Activated naive CD8-positive, alpha-beta T cell treated with anti-CD3 and anti-CD28 coated beads for 36 hours (primary cell): Measurements from ENCODE around the gene TTC34. TPM values are rescaled to one million over a fixed set of nuclear protein-coding genes. Genes with fewer than 3 reads are reported as not detected.
A peak's percentile ranks its signal among the peaks of the same experiment; 100 is the strongest.

Experiments
- DNase-seq: peaks from one replicate; pipeline ENCODE4 v3.0.0; 2021
- H3K27ac Mint-ChIP-seq: one replicate; pipeline ENCODE4 v1.8.0; 2022; ENCODE audit warnings: mild to moderate bottlenecking, moderate library complexity, mixed read lengths
- H3K27me3 Mint-ChIP-seq: one replicate; pipeline ENCODE4 v1.8.0; 2022; ENCODE audit warnings: mild to moderate bottlenecking, mixed read lengths
- H3K36me3 Mint-ChIP-seq: one replicate; pipeline ENCODE4 v1.8.0; 2021; ENCODE audit warnings: mild to moderate bottlenecking, mixed read lengths
- H3K4me1 Mint-ChIP-seq: one replicate; pipeline ENCODE4 v1.8.0; 2021; ENCODE audit warnings: mixed read lengths
- H3K4me3 Mint-ChIP-seq: one replicate; pipeline ENCODE4 v1.8.0; 2022; ENCODE audit warnings: mild to moderate bottlenecking, moderate library complexity, mixed read lengths
- H3K9me3 Mint-ChIP-seq: one replicate; pipeline ENCODE4 v1.8.0; 2022; ENCODE audit warnings: mixed read lengths
- total RNA-seq, 2 experiments: library from RNA; stranded (reverse); gene quantifications; one replicate each; pipeline ENCODE4 v1.2.3, GENCODE V29; 2021

TTC34 gene, protein sequence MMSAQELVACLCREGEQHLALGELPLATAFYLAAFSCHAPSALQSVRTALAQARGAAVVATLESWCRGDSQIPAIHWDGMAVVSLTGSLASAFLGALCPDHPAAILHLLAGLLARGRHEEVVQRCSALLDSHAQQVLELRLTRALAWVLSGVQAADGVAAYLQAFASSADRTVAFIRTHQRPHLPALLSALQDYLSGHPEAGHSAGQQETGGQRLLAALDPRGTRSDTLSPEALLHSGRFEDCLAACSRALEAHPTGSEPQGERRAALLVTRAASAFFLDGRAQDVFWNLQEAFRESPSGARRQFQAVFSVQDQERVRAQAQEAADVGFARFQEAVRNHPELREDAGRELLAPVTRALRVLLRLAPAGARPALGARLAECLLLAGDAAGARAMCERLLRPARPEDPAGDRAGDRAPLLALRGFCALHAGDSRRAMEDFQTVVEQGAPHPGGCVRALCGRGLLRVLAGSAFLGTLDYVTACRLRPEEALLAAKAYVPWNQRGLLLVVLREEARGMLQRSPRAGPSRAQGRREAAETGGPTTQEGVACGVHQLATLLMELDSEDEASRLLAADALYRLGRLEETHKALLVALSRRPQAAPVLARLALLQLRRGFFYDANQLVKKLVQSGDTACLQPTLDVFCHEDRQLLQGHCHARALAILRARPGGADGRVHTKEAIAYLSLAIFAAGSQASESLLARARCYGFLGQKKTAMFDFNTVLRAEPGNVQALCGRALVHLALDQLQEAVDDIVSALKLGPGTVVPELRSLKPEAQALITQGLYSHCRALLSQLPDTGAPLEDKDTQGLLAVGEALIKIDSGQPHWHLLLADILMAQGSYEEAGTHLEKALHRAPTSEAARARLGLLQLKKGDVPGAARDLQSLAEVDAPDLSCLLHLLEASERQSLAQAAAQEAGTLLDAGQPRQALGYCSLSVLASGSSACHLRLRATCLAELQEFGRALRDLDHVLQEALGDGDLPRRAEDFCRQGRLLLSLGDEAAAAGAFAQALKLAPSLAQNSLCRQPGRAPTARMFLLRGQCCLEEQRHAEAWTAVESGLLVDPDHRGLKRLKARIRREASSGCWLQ
- total RNA-seq = under 1 TPM; 0.48 to 0.58 TPM

DNA sequence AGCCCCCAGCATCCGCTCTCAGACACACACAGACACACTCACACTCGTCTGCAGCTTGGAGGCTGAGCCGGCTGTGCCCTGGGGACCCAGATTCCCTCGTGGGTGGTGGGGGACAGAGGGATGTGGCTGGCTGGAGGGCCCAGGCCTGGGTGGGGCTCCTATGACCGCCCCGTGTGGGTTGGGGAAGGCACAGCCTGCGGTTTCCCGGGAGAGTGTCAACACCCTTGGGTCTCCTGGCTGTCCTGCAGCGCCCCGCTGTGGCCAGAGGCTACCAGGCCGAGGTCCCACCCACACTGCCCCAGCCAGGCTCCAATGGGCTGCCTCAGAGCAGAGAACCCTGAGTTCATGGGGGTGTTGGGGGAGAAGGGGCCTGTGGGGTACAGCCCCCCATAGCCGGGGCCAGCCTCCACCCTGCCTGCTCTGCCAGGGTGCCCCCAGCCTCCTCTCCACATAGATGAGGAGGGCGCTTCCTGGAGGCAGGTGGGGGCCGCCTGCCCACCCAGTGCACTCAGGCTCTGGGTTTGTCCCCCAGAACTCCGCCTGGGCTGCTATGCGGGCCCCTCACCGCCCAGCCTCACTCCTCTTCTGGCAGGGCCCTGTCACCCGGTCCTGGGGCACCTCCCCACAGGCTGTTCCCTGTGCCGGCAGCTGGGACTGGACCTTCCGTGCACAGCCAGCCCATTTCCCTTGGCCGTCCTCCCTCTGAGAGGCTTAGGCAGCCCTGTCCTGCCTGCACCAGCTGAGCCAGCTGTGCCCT is at the start of gene TTC34:
TTC34 (minus strand) TSS at position 159 of the 757 bp plus-strand sequence. CDS start 866 bp downstream, outside the sequence.
- peak; percentile 63 for DNase-seq
- Mint-ChIP-seq H3K27ac (no peak within 1 kb of the TSS), H3K27me3 (peaks cover 18% of the 10 kb centered on the region), H3K4me1 (peaks cover 2% of the 10 kb centered on the region), H3K36me3 (no peaks in the 10 kb centered on the region), H3K4me3 (no peak within 1 kb of the TSS), H3K9me3 (no peaks in the 10 kb centered on the region)

DNA sequence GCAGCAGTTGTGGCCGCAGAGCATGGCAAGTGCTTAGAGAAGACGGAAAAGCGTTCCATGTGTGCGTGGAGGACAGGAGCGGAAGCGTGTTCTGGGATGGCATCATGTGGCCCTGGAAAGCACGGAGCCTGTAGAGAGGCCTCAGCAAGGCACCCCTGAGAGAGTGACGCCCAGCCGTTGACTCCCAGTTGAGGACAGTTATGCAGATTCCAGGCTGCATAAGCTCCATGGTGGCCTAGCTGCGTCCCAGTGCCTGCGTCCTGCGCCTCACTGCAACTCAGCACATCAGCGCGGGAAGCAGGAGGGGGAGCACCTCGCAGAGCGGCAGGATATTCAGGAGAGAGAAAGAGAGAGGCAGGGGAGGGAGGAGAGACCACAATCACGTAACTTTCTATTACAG is 49.0 kb upstream of the TTC34 start:
- H3K4me1 Mint-ChIP-seq = no peaks in the 10 kb centered on the region
- no peak overlapping the region for H3K4me3 Mint-ChIP-seq
- no peaks in the 10 kb centered on the region for H3K9me3 Mint-ChIP-seq
- H3K27ac Mint-ChIP-seq = no peak overlapping the region
- H3K27me3 Mint-ChIP-seq = peaks cover 7% of the 10 kb centered on the region
- DNase-seq = no peak
- no peaks in the 10 kb centered on the region for H3K36me3 Mint-ChIP-seq

DNA sequence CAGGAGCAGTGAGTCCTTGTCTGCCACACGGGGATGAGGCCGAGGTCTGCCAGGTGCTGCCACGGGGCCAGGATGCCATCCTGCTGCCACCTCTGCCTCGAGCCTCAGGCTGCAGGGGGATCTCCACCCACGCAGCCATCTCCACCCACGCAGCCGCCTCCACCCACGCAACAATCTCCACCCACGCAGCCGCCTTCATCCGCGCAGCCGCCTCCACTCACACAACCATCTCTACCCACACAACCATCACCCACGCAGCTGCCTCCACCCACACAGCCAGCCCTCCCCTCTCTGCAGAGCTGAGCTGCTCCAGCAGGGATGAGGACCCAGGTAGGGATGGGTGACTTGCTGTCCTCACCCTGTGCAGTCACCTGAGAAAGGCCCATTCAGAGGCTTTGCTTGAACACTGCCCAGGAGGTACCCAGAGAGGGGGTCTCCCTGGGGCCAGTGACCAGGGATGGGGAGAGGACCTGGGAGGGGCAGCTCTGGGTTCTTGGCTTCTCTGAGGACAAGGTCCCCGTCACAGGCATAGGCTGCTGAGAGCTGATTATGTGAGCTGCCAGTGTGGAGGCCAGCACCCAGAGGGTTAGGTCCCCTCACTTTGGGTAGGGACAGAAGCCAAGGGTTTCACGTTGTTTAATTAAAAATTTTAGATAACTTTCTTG is 46.6 kb upstream of the TTC34 start:
- peaks cover 7% of the 10 kb centered on the region for H3K27me3 Mint-ChIP-seq
- DNase-seq = no peak

DNA sequence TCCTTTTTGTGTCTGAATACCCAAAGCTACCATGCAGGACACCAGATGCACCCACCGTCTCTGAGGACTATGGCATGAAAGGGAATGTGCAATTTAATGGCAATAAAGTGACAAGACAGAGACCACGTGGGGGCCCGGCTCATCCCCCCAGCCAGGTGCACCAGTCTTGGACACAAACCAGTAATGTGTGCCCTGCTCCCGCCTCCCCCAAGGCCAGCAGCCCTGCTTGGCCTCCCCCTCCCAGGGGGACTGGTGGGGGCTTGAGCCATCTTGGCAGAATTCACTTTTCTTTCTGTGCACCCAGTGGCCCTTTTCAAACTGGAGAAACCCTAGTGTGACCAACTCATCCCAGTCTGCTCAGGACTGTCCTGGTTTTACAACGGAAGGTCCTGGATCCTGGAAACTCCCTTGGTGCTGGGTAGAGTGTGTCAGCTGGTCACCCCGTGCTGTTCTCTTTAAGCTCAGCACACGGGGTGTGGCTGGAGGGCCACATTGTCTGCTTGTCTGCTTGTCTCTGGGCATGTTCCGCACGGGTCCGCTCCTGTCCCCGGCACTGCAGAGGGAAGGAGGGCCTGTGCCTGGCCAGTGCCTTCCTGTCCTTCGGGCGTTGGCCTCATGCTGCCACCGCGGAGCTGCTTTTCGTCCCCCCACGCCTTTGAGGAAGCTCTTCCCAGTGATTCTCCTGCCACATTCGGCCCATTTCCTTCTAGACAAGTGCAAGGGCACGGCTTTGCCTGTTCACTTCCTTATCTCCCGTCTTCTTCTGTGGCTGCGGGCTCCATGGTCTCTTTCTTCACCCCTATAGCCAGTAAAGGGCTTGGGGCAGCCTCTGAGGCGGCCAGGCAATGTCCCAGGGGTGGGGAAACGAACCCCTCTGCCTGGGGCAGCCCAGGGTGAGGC is 45.8 kb upstream of the TTC34 start:
- DNase-seq = no peak
- Mint-ChIP-seq H3K27me3 (peaks cover 7% of the 10 kb centered on the region), H3K36me3 (no peaks in the 10 kb centered on the region), H3K4me1 (no peaks in the 10 kb centered on the region), H3K4me3 (no peak overlapping the region), H3K9me3 (no peaks in the 10 kb centered on the region), H3K27ac (no peak overlapping the region)

More for the DNA sequence above, 46.6 kb upstream of the TTC34 start:
- Mint-ChIP-seq H3K4me1 (no peaks in the 10 kb centered on the region), H3K9me3 (no peaks in the 10 kb centered on the region), H3K36me3 (no peaks in the 10 kb centered on the region), H3K4me3 (no peak overlapping the region), H3K27ac (no peak overlapping the region)

DNA sequence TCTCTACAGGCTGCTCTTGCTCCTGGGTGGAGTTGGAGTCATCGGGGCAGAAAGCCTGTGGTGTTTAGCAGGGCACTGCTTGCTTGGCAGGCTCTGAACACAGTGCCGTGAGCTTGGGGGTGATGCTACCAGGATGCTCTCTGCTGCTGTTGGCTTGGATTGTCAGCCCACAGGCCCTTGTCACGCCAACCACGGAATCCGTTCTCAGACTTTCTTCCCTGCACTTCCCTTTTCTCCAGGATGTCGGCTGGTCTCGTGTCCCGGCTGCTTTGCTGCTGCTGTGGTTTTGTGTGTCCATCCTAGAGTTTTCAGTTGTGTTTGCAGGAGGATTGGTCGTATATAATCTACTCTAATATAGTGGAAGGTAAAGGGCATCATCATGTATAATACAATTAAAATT is 44.4 kb upstream of the TTC34 start:
- Mint-ChIP-seq H3K27ac (no peak overlapping the region), H3K36me3 (no peaks in the 10 kb centered on the region), H3K27me3 (peaks cover 7% of the 10 kb centered on the region), H3K4me1 (no peaks in the 10 kb centered on the region), H3K9me3 (no peaks in the 10 kb centered on the region), H3K4me3 (no peak overlapping the region)
- DNase-seq = no peak

DNA sequence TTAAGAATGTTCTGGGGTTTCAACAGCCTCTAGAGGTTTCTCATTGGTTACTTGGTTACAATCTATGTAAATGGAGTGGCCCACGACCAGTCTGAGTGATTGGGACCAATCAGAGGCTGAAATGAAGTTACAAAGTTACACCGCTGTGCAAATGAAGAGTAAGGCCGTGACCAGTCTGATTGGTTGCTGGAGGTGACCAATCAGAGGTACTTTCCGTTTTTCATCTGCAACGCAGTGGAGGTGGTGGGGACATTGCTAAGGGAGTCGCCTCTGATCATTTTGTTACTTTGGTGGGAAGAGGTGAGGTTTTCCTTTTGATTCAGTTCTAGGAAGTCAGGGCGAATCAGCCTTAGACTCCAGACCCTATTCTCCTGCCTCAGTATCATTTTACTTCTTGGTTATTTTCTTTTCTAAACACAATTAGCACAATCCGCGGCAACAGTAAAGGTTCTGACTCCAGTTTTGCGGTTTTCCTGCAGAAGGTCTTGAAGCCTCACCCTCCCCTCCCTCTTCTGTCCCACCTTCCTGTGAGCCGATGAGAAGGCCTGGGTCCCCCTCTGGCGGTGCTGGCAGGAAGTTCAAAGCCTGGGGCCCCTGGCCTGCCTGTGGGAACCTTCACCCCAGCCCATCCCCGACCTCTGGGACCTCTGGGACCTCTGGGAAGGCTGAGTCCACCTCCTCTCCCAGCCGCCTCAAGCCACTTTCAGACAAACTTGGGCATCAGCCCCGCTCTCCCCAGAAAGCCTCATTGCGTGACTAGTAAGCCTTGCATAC is 38.7 kb upstream of the TTC34 start:
- Mint-ChIP-seq H3K36me3 (no peaks in the 10 kb centered on the region), H3K9me3 (no peaks in the 10 kb centered on the region), H3K27ac (peak overlapping the region; percentile 79), H3K27me3 (no peaks in the 10 kb centered on the region), H3K4me3 (peak overlapping the region; percentile 62), H3K4me1 (peaks cover 14% of the 10 kb centered on the region)
- DNase-seq = peak; percentile 71

DNA sequence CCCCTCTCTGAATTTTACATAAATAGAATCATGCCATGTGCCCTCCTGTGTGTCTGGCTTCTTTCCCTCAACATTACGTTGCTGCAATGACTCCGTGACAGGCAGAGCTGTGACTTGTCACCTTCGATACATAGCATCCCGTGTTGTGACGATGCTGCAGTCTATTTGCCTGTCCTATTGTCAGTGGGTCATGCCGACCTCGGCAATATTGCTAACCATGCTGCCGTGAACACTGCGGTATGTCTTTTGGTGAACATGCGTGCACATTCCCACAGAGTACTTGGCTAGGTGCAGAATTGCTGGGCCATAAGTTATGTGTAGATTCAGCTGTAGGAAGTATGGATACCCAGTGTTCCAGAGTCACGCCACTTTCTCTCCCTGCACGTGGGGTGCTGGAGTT is 36.3 kb upstream of the TTC34 start:
- Mint-ChIP-seq H3K9me3 (no peaks in the 10 kb centered on the region), H3K27me3 (no peaks in the 10 kb centered on the region), H3K36me3 (no peaks in the 10 kb centered on the region), H3K4me3 (no peak overlapping the region), H3K27ac (no peak overlapping the region), H3K4me1 (peaks cover 14% of the 10 kb centered on the region)
- DNase-seq = no peak

DNA sequence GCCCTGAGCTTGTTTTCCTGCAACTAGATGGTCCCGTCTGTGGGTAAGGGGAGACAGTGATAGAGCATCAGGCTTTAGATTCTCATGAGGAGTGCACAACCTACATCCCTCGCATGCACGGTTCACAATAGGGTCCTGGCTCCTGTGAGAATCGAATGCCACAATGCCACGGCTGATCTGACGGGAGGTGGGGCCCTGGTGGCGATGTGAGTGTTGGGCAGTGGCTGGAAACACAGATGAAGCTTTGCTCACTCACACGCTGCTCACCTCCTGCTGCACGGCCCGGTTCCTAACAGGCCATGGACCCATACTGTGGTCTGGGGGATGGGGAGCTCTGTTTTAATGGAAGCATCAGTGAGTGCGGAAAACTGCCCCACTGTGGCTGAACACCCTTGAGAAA is 35.8 kb upstream of the TTC34 start:
- Mint-ChIP-seq H3K36me3 (no peaks in the 10 kb centered on the region), H3K9me3 (no peaks in the 10 kb centered on the region), H3K27me3 (no peaks in the 10 kb centered on the region), H3K4me1 (peaks cover 14% of the 10 kb centered on the region), H3K27ac (no peak overlapping the region), H3K4me3 (no peak overlapping the region)
- no peak for DNase-seq

DNA sequence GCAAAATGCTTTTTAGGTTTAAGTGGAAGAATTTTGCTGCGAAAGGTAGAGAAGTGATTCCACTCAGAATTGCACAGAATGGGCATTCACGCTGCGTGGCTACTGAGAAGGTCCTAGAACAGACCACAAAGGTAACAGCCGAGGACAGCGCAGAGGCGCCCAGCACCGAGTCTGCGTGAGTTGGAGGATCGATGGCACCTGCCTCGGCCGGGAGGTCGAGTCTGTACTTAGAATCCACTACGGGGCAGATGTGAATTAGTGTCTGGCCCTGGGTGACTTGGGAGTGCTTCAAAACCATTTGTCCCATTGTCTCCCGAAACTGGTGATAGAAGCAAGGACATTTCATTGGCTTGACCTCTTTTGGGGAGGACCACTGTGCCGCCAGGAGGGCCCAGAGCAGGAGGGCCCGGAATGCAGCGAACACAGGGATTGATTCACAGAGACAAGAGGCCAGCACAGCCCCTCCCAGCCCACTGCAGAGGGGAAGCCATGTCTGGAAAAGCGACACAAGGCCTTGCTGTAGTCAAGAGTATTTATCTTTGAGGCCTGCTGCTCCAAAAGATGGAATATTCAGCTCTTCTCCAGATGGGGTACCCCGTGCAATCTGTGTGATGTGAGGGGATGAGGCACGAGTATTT is 35.0 kb upstream of the TTC34 start:
- H3K4me3 Mint-ChIP-seq = no peak overlapping the region
- no peak overlapping the region for H3K27ac Mint-ChIP-seq
- no peak for DNase-seq
- no peaks in the 10 kb centered on the region for H3K27me3 Mint-ChIP-seq
- H3K4me1 Mint-ChIP-seq = peaks cover 14% of the 10 kb centered on the region
- H3K36me3 Mint-ChIP-seq = no peaks in the 10 kb centered on the region
- no peaks in the 10 kb centered on the region for H3K9me3 Mint-ChIP-seq

DNA sequence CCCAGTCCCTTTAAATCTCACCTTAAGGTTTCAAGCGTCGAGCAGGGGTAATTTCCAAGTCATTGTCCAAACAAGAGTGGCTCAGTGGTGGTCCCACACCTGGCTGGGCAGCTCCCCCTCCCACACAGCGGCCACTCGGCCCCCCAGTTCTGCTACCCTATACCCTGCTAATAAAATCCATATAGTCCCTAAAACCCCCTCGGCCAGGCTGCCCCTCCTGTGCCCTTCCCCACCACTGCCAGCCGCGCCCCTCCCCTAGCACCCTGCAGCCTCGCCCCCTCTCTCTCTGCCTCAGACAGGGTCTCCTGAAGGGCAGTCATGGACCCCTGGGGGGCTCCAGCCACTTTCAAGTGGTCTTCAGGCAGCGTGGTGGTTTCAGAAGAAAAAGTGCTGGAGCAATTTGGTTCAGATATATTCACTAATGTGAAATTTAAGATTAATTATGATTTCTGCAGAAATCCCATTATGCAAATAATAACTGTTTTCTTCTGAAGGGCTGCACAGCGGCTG is 34.2 kb upstream of the TTC34 start:
- no peak for DNase-seq
- H3K27ac Mint-ChIP-seq = no peak overlapping the region
- peaks cover 13% of the 10 kb centered on the region for H3K4me1 Mint-ChIP-seq
- no peaks in the 10 kb centered on the region for H3K27me3 Mint-ChIP-seq
- H3K9me3 Mint-ChIP-seq = no peaks in the 10 kb centered on the region
- no peaks in the 10 kb centered on the region for H3K36me3 Mint-ChIP-seq
- no peak overlapping the region for H3K4me3 Mint-ChIP-seq

DNA sequence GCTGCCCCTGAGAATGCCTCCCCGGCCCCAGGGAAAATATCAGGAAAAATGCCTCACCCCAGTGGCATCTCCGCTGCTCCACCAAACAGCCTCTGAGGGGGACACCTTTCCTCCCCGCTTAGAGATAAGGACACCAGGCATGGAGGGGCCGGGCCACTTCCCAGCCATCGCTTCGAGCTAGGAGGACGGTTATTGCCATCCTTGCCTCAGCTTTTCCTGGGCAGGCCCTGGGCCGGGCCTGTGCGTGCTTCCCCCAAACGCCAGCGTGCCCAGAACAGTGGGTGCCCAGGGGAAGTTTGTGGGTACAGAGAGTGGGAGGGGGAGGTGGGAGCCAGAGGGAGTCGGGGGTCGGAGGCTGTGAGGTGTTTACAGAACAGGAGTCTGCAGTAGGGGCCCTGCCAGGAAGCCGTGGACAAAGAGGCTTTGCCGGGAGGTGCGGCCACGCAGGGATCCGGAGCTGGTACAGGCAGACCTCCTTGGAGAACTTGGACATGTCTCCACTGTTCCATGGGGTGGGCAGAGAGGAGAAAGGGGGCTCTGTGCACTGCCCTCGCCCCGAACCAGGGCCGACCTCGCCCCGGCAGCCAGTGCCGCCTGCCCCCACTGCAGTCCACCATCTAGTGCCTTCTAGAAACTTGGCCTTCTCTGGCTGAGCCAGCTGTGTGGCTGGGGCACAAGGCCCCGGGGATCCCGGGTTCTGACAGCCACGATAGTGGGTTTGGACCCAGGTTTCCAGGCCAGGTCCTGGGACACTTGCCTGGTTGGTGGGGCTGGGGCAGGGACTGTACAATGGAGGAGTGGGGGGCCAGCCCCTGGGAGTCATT is 33.5 kb upstream of the TTC34 start:
- Mint-ChIP-seq H3K4me3 (no peak overlapping the region), H3K27ac (no peak overlapping the region), H3K27me3 (no peaks in the 10 kb centered on the region), H3K4me1 (peaks cover 6% of the 10 kb centered on the region), H3K9me3 (no peaks in the 10 kb centered on the region), H3K36me3 (no peaks in the 10 kb centered on the region)
- DNase-seq = no peak

DNA sequence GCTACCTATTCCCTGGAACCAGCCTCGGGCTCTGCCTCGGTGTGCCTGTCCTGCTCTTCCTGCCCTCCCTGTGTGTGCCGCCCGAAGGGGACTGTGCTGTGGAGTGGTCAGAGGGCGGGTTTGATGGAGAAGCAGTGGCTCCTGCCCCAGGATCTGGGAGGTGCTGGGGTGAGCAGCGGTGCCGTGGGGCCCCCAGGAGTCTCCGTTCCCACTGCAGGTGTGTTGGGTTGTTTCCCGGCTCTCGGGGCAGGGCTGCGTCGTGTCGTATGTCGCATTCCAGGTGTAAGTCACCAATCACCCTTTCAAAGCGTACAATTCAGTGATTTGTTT is 32.6 kb upstream of the TTC34 start:
- Mint-ChIP-seq H3K27me3 (no peaks in the 10 kb centered on the region), H3K27ac (no peak overlapping the region), H3K9me3 (no peaks in the 10 kb centered on the region), H3K4me3 (no peak overlapping the region), H3K4me1 (no peaks in the 10 kb centered on the region), H3K36me3 (no peaks in the 10 kb centered on the region)
- no peak for DNase-seq
